AG09309 (cell line): ENCODE measurements around the gene DROSHA.
"Not testable (repeated sequence)": the region's sequence is repeated elsewhere in the genome, so short reads cannot be mapped to it uniquely, and the experiment has no call there.

Source experiments
- DNase-seq: peaks from one replicate; pipeline ENCODE4 v3.0.0-alpha.2; 2010; ENCODE audit warnings: low read depth
- H3K4me3 ChIP-seq: 2 replicates; pipeline ENCODE4 v1.5.1; 2011; ENCODE audit warnings: mild to moderate bottlenecking, low read depth, low read length, moderate library complexity; ENCODE audit not compliant: control insufficient read depth
- CTCF ChIP-seq: IDR thresholded peaks from 2 replicates; pipeline ENCODE4 v1.5.1; 2011; ENCODE audit warnings: mild to moderate bottlenecking, low read depth, low read length, inconsistent platforms; ENCODE audit not compliant: insufficient read depth, control insufficient read depth; ENCODE audit errors: missing control alignments

Gene DROSHA

GRCh38 chr5:31568302-31568835 lies 36.5 kb upstream of the DROSHA start:
- no peak overlapping the region for H3K4me3 ChIP-seq
- no peak for TF ChIP-seq CTCF
- DNase-seq = no peak

GRCh38 chr5:31566362-31566761 lies 34.5 kb upstream of the DROSHA start:
- DNase-seq, H3K4me3 ChIP-seq: not testable (repeated sequence)

DNA sequence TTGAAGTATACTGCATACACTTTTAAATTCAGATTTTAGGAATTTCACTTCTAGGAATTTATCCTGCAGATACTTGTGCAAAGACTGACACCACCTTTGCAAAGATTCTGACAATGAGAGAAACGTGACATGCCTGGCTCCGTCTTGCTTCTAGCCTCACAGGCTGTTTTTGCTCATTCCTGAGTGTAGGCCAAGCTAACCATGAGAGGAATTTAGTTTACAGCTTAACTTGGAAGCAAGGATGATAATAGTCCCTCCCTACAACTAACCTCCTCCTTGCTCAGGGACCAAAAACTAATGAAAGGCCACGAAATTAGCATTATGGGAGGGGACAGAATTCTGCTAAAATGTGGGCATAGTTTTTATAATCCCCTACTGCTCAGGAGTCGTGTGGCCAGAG lies 31.3 kb upstream of the DROSHA start:
- H3K4me3 ChIP-seq = no peak overlapping the region
- TF ChIP-seq CTCF = no peak
- no peak for DNase-seq

GRCh38 chr5:31561946-31562345 lies 30.1 kb upstream of the DROSHA start:
- TF ChIP-seq CTCF = no peak
- H3K4me3 ChIP-seq = no peak overlapping the region
- DNase-seq = no peak

DNA sequence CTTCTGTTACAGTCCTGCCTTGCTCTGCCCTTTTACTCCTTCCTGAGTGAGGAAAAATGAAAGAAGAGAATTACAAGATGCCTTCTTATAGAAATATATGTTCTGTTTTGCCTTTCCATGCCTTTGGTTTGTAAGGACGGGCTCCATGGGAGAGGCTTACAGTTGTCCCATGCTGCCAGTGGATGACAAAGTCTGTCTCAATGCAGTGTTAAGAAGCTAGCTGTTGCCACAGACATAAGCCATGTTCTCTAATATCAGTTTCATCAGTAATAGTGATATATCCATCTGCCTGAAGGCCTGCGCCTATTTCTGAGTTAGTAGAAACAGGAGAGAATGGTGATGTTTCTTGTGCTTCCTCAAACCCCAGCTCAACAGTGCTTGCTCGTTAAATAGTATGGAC lies 28.0 kb upstream of the DROSHA start:
- no peak overlapping the region for H3K4me3 ChIP-seq
- DNase-seq = no peak
- no peak for TF ChIP-seq CTCF

- no peak for DNase-seq
- TF ChIP-seq CTCF = no peak
- no peak overlapping the region for H3K4me3 ChIP-seq
These were observed 24.6 kb upstream of the DROSHA start for GRCh38 chr5:31556461-31556860.

GRCh38 chr5:31554552-31554951 lies 22.7 kb upstream of the DROSHA start:
- TF ChIP-seq CTCF = no peak
- no peak overlapping the region for H3K4me3 ChIP-seq
- no peak for DNase-seq
